K562 (cell line): ENCODE data around the gene GLT6D1.

ENCODE experiments used
- BHLHE40 ChIP-seq: IDR thresholded peaks from 2 replicates; pipeline ENCODE4 v1.6.1; 2011; ENCODE audit warnings: low read length, improper control_type of control experiment
- ELF1 ChIP-seq: fragments of 200-800 bp; sonication (Bioruptor generic); IDR thresholded peaks from 2 replicates; pipeline ENCODE4 v1.6.1; 2016; ENCODE audit warnings: missing genetic modification characterization, missing compliant biosample characterization
- EP300 ChIP-seq: IDR thresholded peaks from 2 replicates; pipeline ENCODE4 v1.6.1; 2012; ENCODE audit warnings: low read length, improper control_type of control experiment
- EZH2 ChIP-seq: IDR thresholded peaks from 2 replicates; pipeline ENCODE4 v1.6.1; 2012; ENCODE audit warnings: low read depth, mild to moderate bottlenecking, inconsistent platforms, low read length, borderline replicate concordance
- HDAC8 ChIP-seq: fragments of 450-650 bp; IDR thresholded peaks from 2 replicates; pipeline ENCODE4 v1.6.1; 2016; ENCODE audit warnings: mild to moderate bottlenecking, missing genetic modification characterization, moderate library complexity, missing compliant biosample characterization
- MNT ChIP-seq, 2 experiments: fragments of 450-650 bp; conservative IDR thresholded peaks; 2 replicates each; pipeline ENCODE4 v1.6.1; 2017; ENCODE audit warnings: mild to moderate bottlenecking in 2 of 2, moderate library complexity in 2 of 2
- U2AF1 ChIP-seq: fragments of 200-400 bp; formaldehyde crosslinking; optimal IDR thresholded peaks from 2 replicates; pipeline ENCODE3; 2017; ENCODE audit warnings: mild to moderate bottlenecking, low read depth, low read length, moderate library complexity

GRCh38 chr9:135589596-135590485, 49.5 kb downstream of the GLT6D1 start:
- TF ChIP-seq U2AF1 (no peak), BHLHE40 (no peak), EZH2 (no peak), HDAC8 (tag) (no peak), EP300 (no peak), MNT (conservative IDR thresholded peaks at IDR 0.05) (no peak), ELF1 (tag) (no peak)
